ENCODE data around the gene COX6A1.
A peak's percentile ranks its signal among the peaks of the same experiment; 100 is the strongest.

Gene COX6A1

GRCh38 chr12:120453977-120454376 lies 16.1 kb downstream of the COX6A1 start:
- TF ChIP-seq CTCF (IDR thresholded peaks at IDR 0.05; ENCODE audit: control extremely low read depth, extremely low read depth, low read depth, missing control alignments): peak; percentile 49
- ChIA-PET CTCF (interaction anchor here (1.3 to 6.7 kb wide), 5 partner anchors 10 to 152 kb away, joined by 3 to 38 read pairs (median 8); partner anchors contain the start of gene SIRT4), POLR2A (no interaction called here)
- peak; percentile 50 for DNase-seq (ENCODE audit: extremely low spot score)

DNA sequence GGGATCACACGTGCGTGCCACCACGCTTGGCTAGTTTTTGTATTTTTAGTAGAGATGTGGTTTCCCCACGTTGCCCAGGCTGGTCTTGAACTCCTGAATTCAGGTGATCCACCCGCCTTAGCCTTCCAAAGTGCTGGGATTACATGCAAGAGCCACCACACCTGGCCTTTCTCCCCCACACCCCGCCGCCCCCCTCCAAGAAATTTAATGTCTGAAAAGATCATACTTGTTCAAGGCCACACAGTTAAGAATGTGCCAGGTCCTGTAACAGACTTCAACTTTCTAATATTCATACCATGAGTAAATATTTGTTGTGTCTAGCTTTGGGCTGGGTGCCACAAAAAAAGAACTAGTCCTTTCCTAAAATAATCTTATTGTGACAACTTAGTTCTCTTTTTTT lies 17.4 kb downstream of the COX6A1 start:
- no peak for DNase-seq (ENCODE audit: extremely low spot score)
- ChIA-PET CTCF (interaction anchor here (4.9 kb wide), 1 partner anchor 13 kb away, joined by 50 read pairs; the partner anchor contains the start of gene SRSF9), POLR2A (interaction anchor here (0.7 kb wide), 1 partner anchor 77 kb away, joined by 5 read pairs; no protein-coding TSS in a partner anchor)
- TF ChIP-seq CTCF (IDR thresholded peaks at IDR 0.05; ENCODE audit: control extremely low read depth, extremely low read depth, low read depth, missing control alignments): no peak

DNA sequence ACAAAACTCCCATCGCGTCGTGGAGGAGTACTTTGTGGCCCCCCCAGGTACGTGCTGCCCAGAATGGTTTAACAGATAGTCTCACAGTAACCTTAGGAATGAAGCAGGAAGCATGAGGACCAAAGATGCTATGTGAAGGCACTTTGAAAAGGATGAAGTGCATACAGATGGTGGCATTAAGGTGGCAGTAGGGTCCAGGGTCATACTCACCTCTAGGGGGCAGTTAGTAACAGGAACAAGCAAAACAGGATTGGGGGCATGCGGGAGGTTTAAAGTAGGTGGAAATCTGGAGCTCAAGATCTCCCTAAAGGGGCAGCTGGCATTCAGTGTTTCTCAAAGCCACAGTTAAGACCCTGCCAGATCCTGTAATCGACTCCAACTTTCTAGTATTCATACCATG lies 19.2 kb downstream of the COX6A1 start:
- ChIA-PET CTCF (interaction anchor here (1.0 to 4.9 kb wide), 8 partner anchors 10 to 229 kb away, joined by 3 to 50 read pairs (median 5); partner anchors contain the start of genes DYNLL1 and SRSF9), POLR2A (no interaction called here)
- TF ChIP-seq CTCF (IDR thresholded peaks at IDR 0.05; ENCODE audit: control extremely low read depth, extremely low read depth, low read depth, missing control alignments): peak; percentile 22
- DNase-seq (ENCODE audit: extremely low spot score): no peak

DNA sequence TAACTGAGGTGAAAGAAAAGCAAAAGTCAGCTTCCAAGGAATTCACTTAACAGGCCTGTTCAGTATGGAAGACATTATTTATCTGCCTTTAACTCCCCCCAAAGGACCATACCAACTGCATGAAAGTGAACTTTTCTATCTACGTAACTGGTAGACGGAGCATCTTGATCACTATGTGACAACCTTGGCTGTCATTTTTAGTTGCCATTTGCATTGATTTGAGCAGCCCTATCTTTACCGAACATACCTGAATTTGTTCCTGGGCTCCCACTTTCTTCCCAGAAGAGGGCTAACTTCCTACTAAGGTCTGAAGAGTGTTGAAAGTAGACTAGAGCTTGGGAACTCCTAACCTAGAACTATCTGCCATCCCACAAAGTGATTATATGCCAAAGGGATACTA lies 22.2 kb downstream of the COX6A1 start:
- no peak for DNase-seq (ENCODE audit: extremely low spot score)
- ChIA-PET CTCF (no interaction called here), POLR2A (no interaction called here)
- no peak for TF ChIP-seq CTCF (IDR thresholded peaks at IDR 0.05; ENCODE audit: control extremely low read depth, extremely low read depth, low read depth, missing control alignments)

GRCh38 chr12:120462099-120462640 lies 24.3 kb downstream of the COX6A1 start:
- no peak for DNase-seq (ENCODE audit: extremely low spot score)
- ChIA-PET POLR2A (interaction anchor here (0.6 kb wide), 1 partner anchor 13 kb away, joined by 5 read pairs; no protein-coding TSS in a partner anchor), CTCF (interaction anchor here (1.8 to 3.9 kb wide), 4 partner anchors 9 to 23 kb away, joined by 4 to 24 read pairs (median 14); partner anchors contain the start of gene COX6A1)
- no peak for TF ChIP-seq CTCF (IDR thresholded peaks at IDR 0.05; ENCODE audit: control extremely low read depth, extremely low read depth, low read depth, missing control alignments)

GRCh38 chr12:120463712-120464111 lies 25.8 kb downstream of the COX6A1 start:
- ChIA-PET POLR2A (no interaction called here), CTCF (interaction anchor here (0.8 to 3.9 kb wide), 7 partner anchors 11 to 596 kb away, joined by 3 to 24 read pairs (median 4); partner anchors contain the start of genes COX6A1, GATC and TRIAP1)
- TF ChIP-seq CTCF (IDR thresholded peaks at IDR 0.05; ENCODE audit: control extremely low read depth, extremely low read depth, low read depth, missing control alignments): no peak
- DNase-seq (ENCODE audit: extremely low spot score): no peak

Measured in GM10248 (cell line).